ENCODE results near the gene PIGT.
"Not testable (repeated sequence)": the region's sequence is repeated elsewhere in the genome, so short reads cannot be mapped to it uniquely, and the experiment has no call there.

Gene PIGT

DNA sequence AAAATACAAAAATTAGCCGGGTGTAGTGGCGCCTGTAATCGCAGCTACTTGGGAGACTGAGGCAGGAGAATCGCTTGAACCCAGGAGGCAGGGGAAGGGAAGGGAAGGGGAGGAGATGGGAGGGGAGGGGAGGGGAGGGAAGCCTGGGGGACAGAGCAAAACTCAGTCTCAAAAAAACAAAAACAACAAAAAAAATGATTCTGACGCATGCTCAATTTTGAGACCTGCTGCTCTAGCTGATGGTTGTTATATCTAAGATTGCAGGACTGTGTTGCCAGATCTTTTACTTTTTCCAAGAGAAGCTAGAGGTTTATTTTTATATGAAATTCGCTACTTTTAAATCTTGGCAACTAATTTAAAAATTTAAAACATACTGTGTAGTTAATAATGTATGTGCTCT lies 51.2 kb downstream of the PIGT start:
- FAIRE-seq = no peak

- no peak for FAIRE-seq
These were observed 51.9 kb downstream of the PIGT start for GRCh38 chr20:45467861-45468260.

- no peak for FAIRE-seq
These were observed 53.7 kb downstream of the PIGT start, which contains the start of gene WFDC2 for GRCh38 chr20:45469336-45470261. TSS of gene WFDC2 (plus strand) at chr20:45469753. CDS start at chr20:45469782, 29 bp downstream.

DNA sequence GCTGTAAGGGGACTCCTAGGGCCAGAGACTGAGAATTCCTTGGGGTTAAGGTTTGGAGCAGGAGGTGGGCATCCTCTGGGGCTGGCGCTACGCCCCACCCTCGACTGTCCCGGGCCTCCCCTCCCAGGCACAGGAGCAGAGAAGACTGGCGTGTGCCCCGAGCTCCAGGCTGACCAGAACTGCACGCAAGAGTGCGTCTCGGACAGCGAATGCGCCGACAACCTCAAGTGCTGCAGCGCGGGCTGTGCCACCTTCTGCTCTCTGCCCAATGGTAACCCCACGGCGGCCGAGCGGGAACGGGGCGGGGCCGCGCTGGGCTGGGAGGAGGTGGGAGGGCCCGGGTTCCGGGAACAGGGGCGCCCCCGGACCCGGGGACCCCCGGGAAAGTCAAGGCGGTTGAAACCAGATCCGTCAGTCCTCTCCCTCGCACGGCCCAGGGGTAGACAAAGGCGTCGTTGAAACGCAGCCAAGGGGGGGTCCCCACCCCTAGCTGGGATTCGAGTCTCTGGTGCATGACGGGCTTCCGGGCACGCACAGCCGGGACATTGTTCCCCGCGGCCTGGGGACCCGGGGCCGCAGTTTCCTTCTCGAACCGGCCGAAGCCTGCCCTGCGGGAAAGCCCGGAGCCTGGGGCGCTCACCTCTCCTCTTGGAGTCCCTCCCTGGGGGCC lies 54.5 kb downstream of the PIGT start:
- FAIRE-seq = no peak

GRCh38 chr20:45470937-45471336 lies 55.0 kb downstream of the PIGT start:
- FAIRE-seq = no peak

DNA sequence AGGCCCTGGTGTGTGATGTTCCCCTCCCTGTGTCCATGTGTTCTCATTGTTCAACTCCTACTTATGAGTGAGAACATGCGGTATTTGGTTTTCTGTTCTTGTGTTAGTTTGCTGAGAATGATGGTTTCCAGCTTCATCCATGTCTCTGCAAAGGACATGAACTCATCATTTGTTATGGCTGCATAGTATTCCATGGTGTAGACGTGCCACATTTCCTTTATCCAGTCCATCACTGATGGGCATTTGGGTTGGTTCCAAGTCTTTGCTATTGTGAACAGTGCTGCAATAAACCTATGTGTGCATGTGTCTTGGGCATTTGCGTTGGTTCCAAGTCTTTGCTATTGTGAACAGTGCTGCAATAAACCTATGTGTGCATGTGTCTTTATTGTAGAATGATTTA lies 56.3 kb downstream of the PIGT start:
- FAIRE-seq = not testable (repeated sequence)

All from TTC549 (cell line).